Panc1 (cell line): ENCODE results near the gene MLLT3. TPM values are rescaled to one million over a fixed set of nuclear protein-coding genes. Genes with fewer than 3 reads are reported as not detected.

Source experiments
- ATAC-seq: fragments of 200-7000 bp; cut with Tn5 transposase; 2 replicates; pipeline ENCODE4 v1.9.1; 2020; ENCODE audit warnings: mild to moderate bottlenecking, moderate library complexity
- BruUV-seq: library from RNA; stranded (reverse); fragments of 400-500 nt; replicated peaks from 2 replicates; lab custom pipeline; 2021; lab: Mats Ljungman, UMichigan
- CTCF ChIA-PET: fragments of 300-600 bp; sonication (Branson Sonifier 250); formaldehyde crosslinking; loops from one replicate; lab custom pipeline; 2022; ENCODE audit warnings: antibody characterized with exemption; lab: Charles Lee
- POLR2A ChIA-PET: fragments of 300-600 bp; sonication (Branson Sonifier 250); formaldehyde crosslinking; loops from one replicate; lab custom pipeline; 2022; ENCODE audit warnings: antibody characterized with exemption; lab: Charles Lee
- DNase-seq: peaks from one replicate; pipeline ENCODE4 v3.0.0-alpha.2; 2010; ENCODE audit warnings: low read depth, low spot score
- H3K27ac ChIP-seq: 2 replicates; pipeline ENCODE4 v1.5.1; 2011; ENCODE audit warnings: mild to moderate bottlenecking, low read length, inconsistent platforms
- H3K27me3 ChIP-seq: fragments of 200-500 bp; sonication (Bioruptor generic); 2 replicates; pipeline ENCODE4 v1.6.0; 2014; ENCODE audit warnings: low read length, inconsistent platforms; ENCODE audit not compliant: control insufficient read depth, insufficient read depth
- H3K36me3 ChIP-seq: fragments of 200-500 bp; sonication (Bioruptor generic); 2 replicates; pipeline ENCODE4 v1.5.1; 2014; ENCODE audit warnings: inconsistent platforms, mild to moderate bottlenecking, low read length, moderate library complexity; ENCODE audit not compliant: control insufficient read depth, insufficient read depth
- H3K4me1 ChIP-seq: 2 replicates; pipeline ENCODE4 v1.5.1; 2011; ENCODE audit warnings: inconsistent platforms, mild to moderate bottlenecking, low read length, moderate library complexity; ENCODE audit not compliant: control insufficient read depth, insufficient read depth
- H3K4me3 ChIP-seq, 2 experiments: 2 replicates each; pipeline ENCODE4 v1.5.1; 2011 to 2012; ENCODE audit warnings: low read depth in 2 of 2, low read length in 2 of 2, mild to moderate bottlenecking in 2 of 2, inconsistent platforms in 1 of 2, moderate library complexity in 1 of 2
- H3K9me3 ChIP-seq: fragments of 200-500 bp; sonication (Bioruptor generic); 2 replicates; pipeline ENCODE4 v1.5.1; 2014; ENCODE audit warnings: low read depth, mild to moderate bottlenecking, inconsistent platforms, low read length, moderate library complexity; ENCODE audit not compliant: control insufficient read depth, insufficient read depth
- POLR2AphosphoS5 ChIP-seq: IDR thresholded peaks from 2 replicates; pipeline ENCODE4 v1.6.1; 2012; ENCODE audit warnings: mild to moderate bottlenecking, low read depth, low read length, moderate library complexity
- SIN3A ChIP-seq: IDR thresholded peaks from 2 replicates; pipeline ENCODE4 v1.6.1; 2012; ENCODE audit warnings: low read depth, mild to moderate bottlenecking, low read length, moderate library complexity, borderline replicate concordance; ENCODE audit not compliant: insufficient read depth
- TCF7L2 ChIP-seq: IDR thresholded peaks from 2 replicates; pipeline ENCODE4 v1.6.1; 2011; ENCODE audit warnings: mild to moderate bottlenecking, low read depth, low read length, inconsistent platforms
- in situ Hi-C: cut with HindIII; loops from 2 replicates; pipeline ENCODE4 v1.10.0; 2016; ENCODE audit warnings: low sequenced_read_pairs, low pct_unique_long_range_greater_than_20kb
- intact Hi-C: fragments of 100-400 bp; cut with micrococcal nuclease; formaldehyde crosslinking; loops from one replicate; pipeline ENCODE4 v1.10.0; 2022; ENCODE audit not compliant: unreplicated experiment
- total RNA-seq: library from RNA; stranded (reverse); gene quantifications from one replicate; pipeline ENCODE4 v1.2.1, GENCODE V29; 2021; ENCODE audit not compliant: unreplicated experiment
- TF ChIP-seq, protein P1 (sequence below): fragments of 450-650 bp; IDR thresholded peaks from 2 replicates; pipeline ENCODE4 v1.5.1; 2017; ENCODE audit warnings: mild to moderate bottlenecking
- TF ChIP-seq, protein P2 (sequence below), 2 experiments: IDR thresholded peaks; 2 replicates each; pipeline ENCODE4 v1.6.1; 2011 to 2012; ENCODE audit warnings: low read depth in 2 of 2, control low read depth in 1 of 2, low read length in 1 of 2, mild to moderate bottlenecking in 1 of 2, moderate library complexity in 1 of 2; ENCODE audit not compliant: insufficient read depth in 1 of 2

MLLT3 gene
- total RNA-seq, 1 experiment from 2014 or later, result 0.49 TPM

DNA sequence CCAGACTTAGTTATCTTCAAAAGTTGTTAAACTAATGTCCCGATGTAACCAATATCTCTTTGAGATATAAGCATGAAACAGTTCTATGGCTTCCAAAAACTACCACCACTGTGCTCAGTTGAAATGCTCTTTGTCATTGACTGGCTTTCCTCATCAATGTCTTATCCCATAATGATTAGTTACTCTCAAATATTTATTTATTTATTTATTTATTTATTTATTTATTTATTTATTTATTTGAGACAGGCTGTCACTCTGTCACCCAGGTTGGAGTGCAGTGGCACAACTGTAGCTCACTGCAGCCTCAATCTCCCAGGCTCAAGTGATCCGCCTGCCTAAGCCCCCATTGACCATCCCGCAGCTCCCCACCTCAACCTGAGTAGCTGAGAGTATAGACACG is 28.0 kb upstream of the MLLT3 start:
- no peak for DNase-seq

DNA sequence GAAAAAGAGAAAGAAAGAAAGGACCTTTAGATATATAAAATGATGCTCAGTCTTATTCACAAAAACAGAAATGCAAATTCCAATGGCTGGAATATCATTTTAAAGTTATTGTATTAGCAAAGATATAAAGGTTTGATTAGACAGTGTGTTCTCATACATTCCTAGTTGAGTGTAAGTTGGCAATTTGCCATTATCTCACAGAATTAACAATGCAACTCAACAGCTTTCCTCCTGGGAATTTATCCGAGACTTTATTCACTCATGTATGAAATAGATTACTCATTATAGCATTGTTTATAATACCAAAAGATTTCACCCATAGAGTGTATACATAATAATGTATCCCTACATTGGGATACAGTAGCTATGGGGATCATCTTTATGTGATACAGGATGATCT is 27.1 kb upstream of the MLLT3 start:
- Histone ChIP-seq H3K27me3 (no peaks in the 10 kb centered on the region), H3K27ac (no peak overlapping the region), H3K4me1 (no peaks in the 10 kb centered on the region), H3K4me3 (no peak overlapping the region), H3K9me3 (no peaks in the 10 kb centered on the region), H3K36me3 (no peaks in the 10 kb centered on the region)
- TF ChIP-seq, protein P1, sequence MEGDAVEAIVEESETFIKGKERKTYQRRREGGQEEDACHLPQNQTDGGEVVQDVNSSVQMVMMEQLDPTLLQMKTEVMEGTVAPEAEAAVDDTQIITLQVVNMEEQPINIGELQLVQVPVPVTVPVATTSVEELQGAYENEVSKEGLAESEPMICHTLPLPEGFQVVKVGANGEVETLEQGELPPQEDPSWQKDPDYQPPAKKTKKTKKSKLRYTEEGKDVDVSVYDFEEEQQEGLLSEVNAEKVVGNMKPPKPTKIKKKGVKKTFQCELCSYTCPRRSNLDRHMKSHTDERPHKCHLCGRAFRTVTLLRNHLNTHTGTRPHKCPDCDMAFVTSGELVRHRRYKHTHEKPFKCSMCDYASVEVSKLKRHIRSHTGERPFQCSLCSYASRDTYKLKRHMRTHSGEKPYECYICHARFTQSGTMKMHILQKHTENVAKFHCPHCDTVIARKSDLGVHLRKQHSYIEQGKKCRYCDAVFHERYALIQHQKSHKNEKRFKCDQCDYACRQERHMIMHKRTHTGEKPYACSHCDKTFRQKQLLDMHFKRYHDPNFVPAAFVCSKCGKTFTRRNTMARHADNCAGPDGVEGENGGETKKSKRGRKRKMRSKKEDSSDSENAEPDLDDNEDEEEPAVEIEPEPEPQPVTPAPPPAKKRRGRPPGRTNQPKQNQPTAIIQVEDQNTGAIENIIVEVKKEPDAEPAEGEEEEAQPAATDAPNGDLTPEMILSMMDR, result no peak
- TF ChIP-seq, protein P2, sequence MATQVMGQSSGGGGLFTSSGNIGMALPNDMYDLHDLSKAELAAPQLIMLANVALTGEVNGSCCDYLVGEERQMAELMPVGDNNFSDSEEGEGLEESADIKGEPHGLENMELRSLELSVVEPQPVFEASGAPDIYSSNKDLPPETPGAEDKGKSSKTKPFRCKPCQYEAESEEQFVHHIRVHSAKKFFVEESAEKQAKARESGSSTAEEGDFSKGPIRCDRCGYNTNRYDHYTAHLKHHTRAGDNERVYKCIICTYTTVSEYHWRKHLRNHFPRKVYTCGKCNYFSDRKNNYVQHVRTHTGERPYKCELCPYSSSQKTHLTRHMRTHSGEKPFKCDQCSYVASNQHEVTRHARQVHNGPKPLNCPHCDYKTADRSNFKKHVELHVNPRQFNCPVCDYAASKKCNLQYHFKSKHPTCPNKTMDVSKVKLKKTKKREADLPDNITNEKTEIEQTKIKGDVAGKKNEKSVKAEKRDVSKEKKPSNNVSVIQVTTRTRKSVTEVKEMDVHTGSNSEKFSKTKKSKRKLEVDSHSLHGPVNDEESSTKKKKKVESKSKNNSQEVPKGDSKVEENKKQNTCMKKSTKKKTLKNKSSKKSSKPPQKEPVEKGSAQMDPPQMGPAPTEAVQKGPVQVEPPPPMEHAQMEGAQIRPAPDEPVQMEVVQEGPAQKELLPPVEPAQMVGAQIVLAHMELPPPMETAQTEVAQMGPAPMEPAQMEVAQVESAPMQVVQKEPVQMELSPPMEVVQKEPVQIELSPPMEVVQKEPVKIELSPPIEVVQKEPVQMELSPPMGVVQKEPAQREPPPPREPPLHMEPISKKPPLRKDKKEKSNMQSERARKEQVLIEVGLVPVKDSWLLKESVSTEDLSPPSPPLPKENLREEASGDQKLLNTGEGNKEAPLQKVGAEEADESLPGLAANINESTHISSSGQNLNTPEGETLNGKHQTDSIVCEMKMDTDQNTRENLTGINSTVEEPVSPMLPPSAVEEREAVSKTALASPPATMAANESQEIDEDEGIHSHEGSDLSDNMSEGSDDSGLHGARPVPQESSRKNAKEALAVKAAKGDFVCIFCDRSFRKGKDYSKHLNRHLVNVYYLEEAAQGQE (IDR thresholded peaks at IDR 0.05; ENCODE audit: insufficient read depth in 1 of 2, low read depth in 2 of 2, low read length in 1 of 2), result no peak
- TF ChIP-seq SIN3A (no peak), POLR2AphosphoS5 (no peak), TCF7L2 (no peak)
- BruUV-seq, result no TSS peak
- in situ Hi-C loops, result no loop called here
- intact Hi-C loops, result no loop called here
- POLR2A ChIA-PET, result no interaction called here
- DNase-seq, result no peak
- CTCF ChIA-PET, result no interaction called here
- no peak for ATAC-seq

More for the DNA sequence above, 28.0 kb upstream of the MLLT3 start:
- TF ChIP-seq POLR2AphosphoS5 (no peak), TCF7L2 (no peak), SIN3A (no peak)
- TF ChIP-seq, protein P2 (IDR thresholded peaks at IDR 0.05; ENCODE audit: insufficient read depth in 1 of 2, low read depth in 2 of 2, low read length in 1 of 2), result no peak
- in situ Hi-C loops (no loop called here), intact Hi-C loops (no loop called here)
- H3K9me3 ChIP-seq, result no peaks in the 10 kb centered on the region
- H3K36me3 ChIP-seq, result no peaks in the 10 kb centered on the region
- no peak overlapping the region for H3K27ac ChIP-seq
- no peaks in the 10 kb centered on the region for H3K4me1 ChIP-seq
- H3K4me3 ChIP-seq, result no peak overlapping the region
- ChIA-PET POLR2A (no interaction called here), CTCF (no interaction called here)
- no TSS peak for BruUV-seq
- no peak for ATAC-seq
- no peaks in the 10 kb centered on the region for H3K27me3 ChIP-seq
